K562 (cell line): ENCODE measurements around the gene EPB41L2.

Source experiments
- CEBPB ChIP-seq: fragments of 450-650 bp; IDR thresholded peaks from 2 replicates; pipeline ENCODE4 v1.6.1; 2016; ENCODE audit warnings: missing genetic modification characterization, missing compliant biosample characterization
- HCFC1 ChIP-seq: IDR thresholded peaks from 2 replicates; pipeline ENCODE4 v1.6.1; 2012; ENCODE audit warnings: low read depth, low read length, improper control_type of control experiment
- PML ChIP-seq: IDR thresholded peaks from 2 replicates; pipeline ENCODE4 v1.6.1; 2012; ENCODE audit warnings: low read length, inconsistent platforms
- POLR2A ChIP-seq: fragments of 450-650 bp; conservative IDR thresholded peaks from 2 replicates; pipeline ENCODE4 v1.6.1; 2016
- POLR2AphosphoS5 ChIP-seq: IDR thresholded peaks from 2 replicates; pipeline ENCODE4 v1.6.1; 2011; ENCODE audit warnings: mild to moderate bottlenecking, low read depth, low read length, moderate library complexity; ENCODE audit not compliant: control insufficient read depth, insufficient read depth
- ZNF24 ChIP-seq: fragments of 450-650 bp; IDR thresholded peaks from 2 replicates; pipeline ENCODE4 v1.6.1; 2016
- ZNF324 ChIP-seq: fragments of 250-450 bp; sonication (Bioruptor Pico); IDR thresholded peaks from 2 replicates; pipeline ENCODE4 v1.4.0; 2020; ENCODE audit warnings: mild to moderate bottlenecking
- TF ChIP-seq, protein P1 (sequence below): sonication (generic); formaldehyde crosslinking; IDR thresholded peaks from 2 replicates; pipeline ENCODE4 v1.8.0; 2022; ENCODE audit warnings: missing genetic modification reagents, mild to moderate bottlenecking, borderline replicate concordance
- TF ChIP-seq, protein P2 (sequence below): sonication (generic); formaldehyde crosslinking; IDR thresholded peaks from 2 replicates; pipeline ENCODE4 v1.8.1; 2023; ENCODE audit warnings: mild to moderate bottlenecking, missing genetic modification reagents

DNA sequence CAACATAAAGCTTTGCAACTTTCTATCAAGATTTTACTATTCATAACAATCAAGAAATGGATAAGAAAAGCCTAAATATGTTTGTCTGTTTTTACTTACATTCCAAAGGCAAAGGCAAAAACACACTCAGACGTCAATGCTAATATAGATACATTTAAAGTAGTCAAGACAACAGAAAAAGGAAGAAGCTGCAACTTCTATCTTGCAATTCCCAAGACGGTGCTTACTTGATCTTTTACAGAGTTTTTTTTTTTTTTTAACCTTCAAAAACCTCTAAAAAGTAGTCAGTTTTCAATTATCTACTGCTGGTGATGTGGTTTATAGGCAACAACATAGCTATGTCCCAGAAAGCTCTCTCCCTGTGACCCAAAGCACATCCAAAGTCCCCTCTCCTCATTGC lies 58.1 kb downstream of the EPB41L2 start:
- TF ChIP-seq POLR2AphosphoS5 (no peak), PML (no peak), HCFC1 (no peak), CEBPB (tag) (no peak), ZNF24 (no peak), ZNF324 (CRISPR knock-in tag) (no peak), POLR2A (no peak)
- TF ChIP-seq, protein P1, sequence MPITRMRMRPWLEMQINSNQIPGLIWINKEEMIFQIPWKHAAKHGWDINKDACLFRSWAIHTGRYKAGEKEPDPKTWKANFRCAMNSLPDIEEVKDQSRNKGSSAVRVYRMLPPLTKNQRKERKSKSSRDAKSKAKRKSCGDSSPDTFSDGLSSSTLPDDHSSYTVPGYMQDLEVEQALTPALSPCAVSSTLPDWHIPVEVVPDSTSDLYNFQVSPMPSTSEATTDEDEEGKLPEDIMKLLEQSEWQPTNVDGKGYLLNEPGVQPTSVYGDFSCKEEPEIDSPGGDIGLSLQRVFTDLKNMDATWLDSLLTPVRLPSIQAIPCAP (CRISPR knock-in tag), result no peak
- TF ChIP-seq, protein P2, sequence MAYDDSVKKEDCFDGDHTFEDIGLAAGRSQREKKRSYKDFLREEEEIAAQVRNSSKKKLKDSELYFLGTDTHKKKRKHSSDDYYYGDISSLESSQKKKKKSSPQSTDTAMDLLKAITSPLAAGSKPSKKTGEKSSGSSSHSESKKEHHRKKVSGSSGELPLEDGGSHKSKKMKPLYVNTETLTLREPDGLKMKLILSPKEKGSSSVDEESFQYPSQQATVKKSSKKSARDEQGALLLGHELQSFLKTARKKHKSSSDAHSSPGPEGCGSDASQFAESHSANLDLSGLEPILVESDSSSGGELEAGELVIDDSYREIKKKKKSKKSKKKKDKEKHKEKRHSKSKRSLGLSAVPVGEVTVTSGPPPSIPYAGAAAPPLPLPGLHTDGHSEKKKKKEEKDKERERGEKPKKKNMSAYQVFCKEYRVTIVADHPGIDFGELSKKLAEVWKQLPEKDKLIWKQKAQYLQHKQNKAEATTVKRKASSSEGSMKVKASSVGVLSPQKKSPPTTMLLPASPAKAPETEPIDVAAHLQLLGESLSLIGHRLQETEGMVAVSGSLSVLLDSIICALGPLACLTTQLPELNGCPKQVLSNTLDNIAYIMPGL, result no peak
